ENCODE results near the gene KRTAP4-6.
"Not testable (repeated sequence)": the region's sequence is repeated elsewhere in the genome, so short reads cannot be mapped to it uniquely, and the experiment has no call there.

The KRTAP4-6 gene

DNA sequence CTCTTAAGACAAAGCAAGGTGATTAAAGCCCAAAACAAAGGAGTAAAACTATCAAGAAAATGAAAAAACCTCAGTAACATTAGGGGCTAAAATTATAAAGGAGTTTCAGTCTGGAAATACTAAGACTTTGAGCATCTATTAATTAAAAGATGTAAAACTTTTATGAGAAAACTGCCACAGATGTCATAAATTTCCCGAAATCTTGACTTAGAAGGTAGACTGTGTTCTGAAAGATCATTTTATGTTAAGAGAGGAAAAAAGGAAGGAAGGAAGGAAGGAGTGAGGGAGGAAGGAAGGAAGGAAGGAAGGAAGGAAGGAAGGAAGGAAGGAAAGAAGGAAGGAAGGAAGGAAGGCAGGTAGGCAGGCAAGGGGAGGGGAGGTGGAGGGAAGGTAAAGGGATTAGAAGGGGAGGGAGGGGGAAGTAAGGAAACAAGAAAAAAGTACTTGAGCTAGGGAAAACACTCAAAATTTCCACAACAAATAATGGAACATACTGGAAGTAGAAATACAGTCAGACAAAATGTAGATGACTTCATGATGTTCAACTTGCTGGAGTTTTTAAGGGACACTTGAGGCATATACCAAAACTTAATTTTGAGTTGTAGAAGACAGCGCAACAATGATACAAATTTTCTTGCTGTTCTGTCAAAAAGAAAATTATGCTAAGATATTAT lies 7.3 kb upstream of the KRTAP4-6 start:
- no peak for DNase-seq (ENCODE audit: low read depth)

DNA sequence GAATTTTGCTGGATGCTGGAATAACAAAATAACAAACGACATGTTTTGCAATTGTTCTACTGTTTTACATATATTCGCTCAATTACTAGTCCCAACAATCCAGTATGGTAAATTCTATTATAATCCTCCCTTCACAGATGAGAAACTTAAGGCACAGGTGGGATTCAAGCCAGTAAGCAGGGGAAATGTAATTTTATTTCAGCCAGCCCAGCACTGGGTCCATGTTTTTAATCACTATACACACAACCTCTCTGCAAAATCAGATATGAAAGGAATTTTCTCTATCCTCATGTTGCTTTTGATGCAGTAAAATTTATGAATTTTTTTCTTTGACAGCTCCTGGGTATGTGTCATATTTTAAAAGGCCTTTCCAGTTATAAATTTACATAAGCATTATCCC lies 4.9 kb upstream of the KRTAP4-6 start:
- DNase-seq (ENCODE audit: low read depth) = no peak

GRCh38 chr17:41144846-41145245 lies 4.5 kb upstream of the KRTAP4-6 start:
- DNase-seq (ENCODE audit: low read depth) = no peak

DNA sequence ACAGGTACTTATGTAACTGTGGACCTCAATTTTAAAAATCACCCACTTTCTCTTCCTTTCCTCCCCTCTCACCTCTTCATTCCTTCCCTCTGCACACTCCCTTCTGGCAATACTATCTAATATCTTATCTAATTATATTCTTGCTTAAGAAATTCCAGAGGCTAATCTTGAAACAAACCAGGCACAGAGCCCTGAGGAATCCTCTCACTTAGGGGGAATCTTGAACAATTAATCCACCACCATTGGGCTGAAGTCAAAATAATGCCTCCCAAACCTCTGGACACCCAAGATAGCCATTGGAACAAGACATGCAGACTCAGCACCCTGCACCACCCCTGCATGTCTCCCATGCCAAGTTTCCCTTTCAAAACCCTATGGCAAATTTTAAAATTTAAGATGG lies 1.0 kb upstream of the KRTAP4-6 start:
- no peak for DNase-seq (ENCODE audit: low read depth)

GRCh38 chr17:41139865-41140264 lies 479 bp downstream of the KRTAP4-6 start:
- not testable (repeated sequence) for DNase-seq (ENCODE audit: low read depth)

DNA sequence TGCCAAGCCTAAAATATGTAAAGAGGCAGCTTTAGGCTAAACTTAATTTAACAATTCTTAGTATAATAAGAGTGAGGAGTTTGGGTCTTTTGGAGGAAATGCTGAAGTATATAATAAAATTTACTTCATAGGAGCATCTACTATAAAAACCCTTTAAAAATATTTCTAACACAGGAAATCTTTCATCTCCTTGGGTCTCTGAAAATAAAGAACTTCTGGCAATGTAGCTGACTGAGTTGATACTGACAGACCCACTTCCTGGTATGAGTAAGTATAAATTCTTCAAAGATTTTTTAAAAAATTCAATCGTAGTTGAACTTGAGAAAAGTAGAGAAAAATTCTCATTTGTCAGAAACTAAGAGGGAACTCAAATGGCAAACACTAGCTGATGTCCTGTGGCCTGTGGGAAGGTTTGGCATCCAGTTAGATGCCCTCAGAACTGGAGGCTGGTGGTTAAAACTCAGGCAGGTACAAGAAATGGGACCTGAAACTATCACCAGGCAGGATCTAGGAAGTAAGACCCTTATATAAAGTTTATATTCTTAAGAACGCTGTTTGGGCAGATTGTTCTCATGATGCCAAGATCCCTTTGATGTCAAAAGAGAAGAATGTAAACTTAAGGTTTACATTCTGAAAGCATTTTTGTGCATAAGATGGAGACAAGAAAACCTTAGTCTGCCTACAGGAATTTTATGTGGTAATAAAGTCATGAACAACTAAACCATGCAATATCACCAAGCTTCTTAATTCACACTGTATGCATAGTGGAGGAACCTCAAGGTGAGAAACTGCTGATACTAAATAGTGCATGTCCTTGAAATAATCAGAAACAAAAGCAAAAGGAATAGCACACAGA lies 6.2 kb downstream of the KRTAP4-6 start:
- no peak for DNase-seq (ENCODE audit: low read depth)

DNA sequence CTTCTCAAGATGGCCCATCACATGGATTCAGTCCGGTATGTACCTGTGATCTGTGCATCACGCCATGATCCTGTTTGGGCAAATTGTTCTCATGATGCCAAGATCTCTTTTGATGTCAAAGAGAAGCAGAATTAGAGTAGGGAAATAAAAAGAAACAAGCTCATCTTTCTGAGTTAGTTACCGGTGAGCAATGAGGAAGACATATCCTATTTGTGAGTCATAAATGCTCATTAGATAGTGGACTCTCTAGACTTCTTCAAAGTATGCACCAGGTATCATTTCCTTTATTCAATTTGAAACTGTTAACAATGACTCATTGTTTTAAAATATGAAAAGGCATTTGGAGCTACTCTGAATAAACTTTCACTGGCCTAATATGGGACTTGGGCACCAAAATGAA lies 8.4 kb downstream of the KRTAP4-6 start:
- DNase-seq (ENCODE audit: low read depth) = no peak

- DNase-seq (ENCODE audit: low read depth) = no peak
Observed at GRCh38 chr17:41127371-41127770, 13.0 kb downstream of the KRTAP4-6 start.

GRCh38 chr17:41126412-41126811 lies 13.9 kb downstream of the KRTAP4-6 start:
- no peak for DNase-seq (ENCODE audit: low read depth)

DNA sequence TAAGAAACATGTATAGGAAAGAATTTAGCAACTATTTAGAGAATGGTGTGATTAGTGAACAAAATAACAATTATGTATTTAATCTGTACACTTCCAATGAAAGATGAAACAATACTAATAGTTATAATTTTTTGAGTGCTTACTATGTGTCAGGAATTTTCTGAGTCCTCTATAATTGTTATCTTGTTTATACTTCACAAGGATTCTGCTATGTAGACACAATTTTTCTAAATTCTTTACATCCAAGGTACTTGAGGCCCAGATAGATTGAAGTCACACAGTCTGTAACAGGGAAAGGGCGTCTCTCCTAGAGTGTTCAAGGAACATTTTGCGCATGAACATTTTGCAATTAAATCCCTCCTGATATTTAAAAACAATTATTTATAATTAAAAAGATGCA lies 15.3 kb downstream of the KRTAP4-6 start:
- no peak for DNase-seq (ENCODE audit: low read depth)

DNA sequence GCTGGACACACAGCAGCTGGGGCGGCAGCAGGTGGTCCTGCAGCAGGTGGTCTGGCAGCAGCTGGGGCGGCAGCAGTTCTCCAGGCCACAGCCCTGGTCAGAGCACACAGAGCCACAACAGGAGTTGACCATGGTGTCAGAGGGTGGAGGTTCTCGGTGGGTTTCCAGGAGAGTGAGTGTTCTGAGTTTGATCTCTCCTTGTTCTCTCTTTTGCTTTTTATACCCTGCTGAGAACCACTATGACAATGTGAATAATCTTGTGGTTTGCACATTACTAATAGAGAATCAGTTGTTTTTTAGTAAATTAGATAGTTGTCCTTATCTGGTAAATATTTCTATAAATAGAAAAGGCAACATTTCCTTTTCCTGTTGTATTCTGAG lies 16.4 kb downstream of the KRTAP4-6 start, which contains the start of gene KRTAP4-12:
TSS of gene KRTAP4-12 (minus strand) at position 192 of the 381 bp plus-strand sequence. CDS start at position 132, 60 bp downstream.
- not testable (repeated sequence) for DNase-seq (ENCODE audit: low read depth)

DNA sequence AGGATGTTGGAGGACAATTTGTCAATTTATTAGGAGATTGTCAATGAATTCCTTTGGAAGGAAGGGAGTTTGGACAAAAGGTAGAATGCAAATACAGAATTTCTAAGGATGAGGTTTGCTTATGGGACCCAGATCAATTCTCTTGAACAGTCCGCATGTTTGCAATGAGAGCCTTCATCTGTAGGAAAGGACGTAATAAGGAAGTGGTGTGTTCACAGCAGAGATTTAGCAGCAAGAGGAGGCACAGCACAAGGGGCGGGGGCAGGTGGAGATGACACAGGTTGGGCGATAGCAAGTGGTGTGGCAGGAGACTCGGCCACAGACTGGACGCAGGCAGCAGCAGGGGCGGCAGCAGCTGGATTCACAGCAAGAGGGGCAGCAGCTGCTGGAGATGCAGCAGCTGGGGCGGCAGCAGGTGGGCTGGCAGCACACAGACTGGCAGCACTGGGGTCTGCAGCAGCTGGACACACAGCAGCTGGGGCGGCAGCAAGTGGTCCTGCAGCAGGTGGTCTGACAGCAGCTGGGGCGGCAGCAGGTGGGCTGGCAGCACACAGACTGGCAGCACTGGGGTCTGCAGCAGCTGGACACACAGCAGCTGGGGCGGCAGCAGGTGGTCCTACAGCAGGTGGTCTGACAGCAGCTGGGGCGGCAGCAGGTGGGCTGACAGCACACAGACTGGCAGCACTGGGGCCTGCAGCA lies 16.9 kb downstream of the KRTAP4-6 start:
- DNase-seq (ENCODE audit: low read depth) = not testable (repeated sequence)

DNA sequence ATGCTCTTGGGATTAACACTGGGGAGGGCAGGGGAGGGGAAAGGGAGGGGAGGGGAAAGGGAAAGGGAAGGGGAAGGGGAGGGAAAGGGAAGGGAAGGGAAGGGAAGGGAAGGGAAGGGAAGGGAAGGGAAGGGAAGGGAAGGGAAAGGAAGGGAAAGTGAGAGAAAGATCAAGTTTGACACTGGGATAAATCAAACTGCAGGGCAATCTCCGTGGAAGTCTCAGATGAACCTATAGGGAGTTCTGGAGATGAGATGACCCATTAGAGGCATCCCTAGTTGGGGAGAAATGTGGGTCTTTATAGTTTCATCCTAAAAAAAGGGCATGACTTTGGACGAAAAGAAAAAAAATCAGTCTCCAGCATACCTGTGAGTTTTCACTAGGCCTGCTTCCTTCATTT lies 18.6 kb downstream of the KRTAP4-6 start:
- DNase-seq (ENCODE audit: low read depth) = no peak

DNA sequence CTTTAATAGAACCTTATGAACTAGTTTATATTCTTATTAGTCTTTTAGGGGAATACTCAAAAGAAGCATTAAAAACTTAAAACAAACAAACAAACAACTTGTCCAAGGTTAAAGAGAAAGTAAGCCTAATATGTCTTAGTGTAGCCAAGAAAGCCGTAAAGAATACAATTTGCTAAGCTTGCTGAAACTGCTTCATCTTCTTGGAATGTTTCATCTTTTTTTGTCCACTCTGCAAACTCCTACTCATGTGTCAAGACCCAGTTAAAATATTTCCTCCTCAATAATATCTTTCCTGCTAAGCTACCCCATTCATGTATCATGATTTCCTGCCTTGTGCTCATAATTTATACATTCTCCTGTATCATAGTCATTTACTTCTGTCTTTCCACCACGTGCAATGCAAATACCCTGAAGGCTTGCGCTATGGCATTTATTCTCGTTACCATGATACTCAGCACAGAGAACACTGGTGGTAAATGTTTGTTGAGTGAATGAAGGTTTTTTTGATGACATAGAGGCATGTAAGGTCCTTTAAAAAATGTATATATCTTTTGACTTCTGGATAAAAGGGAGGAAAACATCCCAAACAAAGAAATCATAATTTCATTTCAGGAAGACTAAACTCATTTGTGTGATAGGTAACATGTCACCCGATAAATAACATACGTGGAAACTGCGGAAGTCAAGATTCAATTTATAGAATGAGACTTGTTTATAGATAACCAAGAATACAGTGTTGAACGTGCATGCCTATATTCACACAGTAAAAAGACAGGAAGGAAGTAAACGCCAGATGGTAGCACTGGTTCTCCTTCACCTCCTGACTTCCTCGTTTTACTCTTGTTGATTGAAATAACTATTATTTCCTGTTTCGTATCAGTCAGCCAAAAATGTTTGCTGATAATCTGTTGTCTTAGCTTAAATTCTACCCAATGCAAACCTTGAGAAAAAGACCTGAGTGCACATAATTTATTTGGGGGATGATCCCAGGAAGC lies 20.4 kb downstream of the KRTAP4-6 start:
- DNase-seq (ENCODE audit: low read depth) = not testable (repeated sequence)

DNA sequence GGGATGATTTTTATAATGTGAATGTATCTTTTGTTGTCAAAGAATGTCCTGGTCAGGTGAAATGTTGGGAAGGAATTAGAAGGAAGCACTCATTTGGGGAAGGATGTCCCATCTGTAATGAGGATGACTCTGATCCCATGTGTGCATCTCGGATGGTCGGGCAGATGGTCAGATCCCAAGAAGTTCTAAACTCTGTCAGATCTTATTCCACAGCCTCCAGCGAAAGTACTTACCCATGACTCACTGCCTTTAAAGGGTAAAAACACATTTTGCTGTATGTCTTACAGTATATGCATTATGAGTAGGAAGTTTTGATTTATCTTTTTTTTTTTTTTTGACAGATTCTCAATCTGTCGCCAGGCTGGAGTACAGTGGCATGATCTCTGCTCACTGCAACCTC lies 21.6 kb downstream of the KRTAP4-6 start:
- no peak for DNase-seq (ENCODE audit: low read depth)

DNA sequence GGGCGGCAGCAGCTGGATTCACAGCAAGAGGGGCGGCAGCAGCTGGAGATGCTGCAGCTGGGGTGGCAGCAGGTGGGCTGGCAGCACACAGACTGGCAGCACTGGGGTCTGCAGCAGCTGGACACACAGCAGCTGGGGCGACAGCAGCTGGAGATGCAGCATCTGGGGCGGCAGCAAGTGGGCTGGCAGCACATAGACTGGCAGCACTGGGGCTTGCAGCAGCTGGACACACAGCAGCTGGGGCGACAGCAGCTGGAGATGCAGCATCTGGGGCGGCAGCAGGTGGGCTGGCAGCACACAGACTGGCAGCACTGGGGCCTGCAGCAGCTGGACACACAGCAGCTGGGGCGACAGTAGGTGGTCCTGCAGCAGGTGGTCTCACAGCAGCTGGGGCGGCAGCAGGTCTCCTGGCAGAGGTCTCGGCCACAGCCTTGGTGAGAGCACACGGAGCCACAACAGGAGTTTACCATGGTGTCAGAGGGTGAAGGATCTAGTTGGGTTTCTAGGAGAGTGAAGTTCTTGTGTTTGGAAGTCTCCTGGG lies 22.4 kb downstream of the KRTAP4-6 start, which contains the start of gene KRTAP4-11:
TSS of gene KRTAP4-11 (minus strand) at position 528 of the 541 bp plus-strand sequence. CDS start at position 470, 58 bp downstream.
- not testable (repeated sequence) for DNase-seq (ENCODE audit: low read depth)

DNA sequence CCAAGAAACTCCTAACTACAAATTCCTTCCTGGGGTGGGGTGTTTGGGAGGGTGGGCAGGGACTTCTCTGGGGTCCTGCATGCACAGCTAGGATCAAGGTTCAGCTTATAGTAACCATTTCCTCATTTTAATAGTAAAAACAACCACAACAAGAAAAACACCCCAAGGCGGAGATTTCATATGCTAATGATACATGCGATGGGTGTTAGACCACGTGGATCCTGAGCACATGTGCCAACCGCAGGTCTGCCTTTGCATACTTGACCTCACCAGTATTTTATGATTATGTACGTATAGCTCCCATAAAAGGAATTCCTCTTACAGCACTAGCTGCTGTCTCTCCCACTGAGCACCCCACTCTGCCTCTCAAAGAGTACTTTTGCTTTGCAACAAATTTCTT lies 24.0 kb downstream of the KRTAP4-6 start:
- DNase-seq (ENCODE audit: low read depth) = no peak

DNA sequence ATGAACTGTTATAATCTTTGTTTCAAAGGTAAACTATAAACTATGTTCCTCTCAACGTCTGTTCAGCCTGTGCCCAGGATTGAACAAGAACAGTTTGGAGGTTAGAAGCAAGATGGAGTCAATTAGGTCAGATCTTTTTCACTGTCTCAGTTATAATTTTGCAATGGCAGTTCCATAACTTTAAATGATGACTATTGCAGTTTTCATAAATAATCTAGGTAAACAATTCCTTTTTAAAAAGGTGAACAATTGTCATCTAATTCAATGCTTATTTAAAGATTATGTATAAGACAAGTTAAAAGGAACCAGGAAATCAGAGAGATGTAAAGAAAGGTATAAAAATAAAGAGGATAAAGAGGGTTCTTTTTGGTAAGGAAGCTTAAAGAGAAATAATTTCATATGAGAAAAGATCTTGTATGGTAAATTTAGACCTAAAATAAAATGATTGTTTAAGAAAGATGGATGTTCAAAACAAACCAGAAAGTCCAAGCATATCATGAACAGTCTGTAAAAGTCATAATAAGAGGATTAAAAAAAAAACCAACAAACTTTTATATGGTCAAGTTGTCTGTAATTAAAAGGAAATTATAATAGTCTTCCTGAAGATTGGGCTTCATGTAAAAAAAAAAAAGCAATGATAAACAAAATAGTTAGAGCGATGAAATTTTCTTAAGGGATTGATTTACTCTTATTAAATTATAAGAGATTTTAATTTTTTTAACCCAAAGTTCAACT lies 29.0 kb downstream of the KRTAP4-6 start:
- no peak for DNase-seq (ENCODE audit: low read depth)

DNA sequence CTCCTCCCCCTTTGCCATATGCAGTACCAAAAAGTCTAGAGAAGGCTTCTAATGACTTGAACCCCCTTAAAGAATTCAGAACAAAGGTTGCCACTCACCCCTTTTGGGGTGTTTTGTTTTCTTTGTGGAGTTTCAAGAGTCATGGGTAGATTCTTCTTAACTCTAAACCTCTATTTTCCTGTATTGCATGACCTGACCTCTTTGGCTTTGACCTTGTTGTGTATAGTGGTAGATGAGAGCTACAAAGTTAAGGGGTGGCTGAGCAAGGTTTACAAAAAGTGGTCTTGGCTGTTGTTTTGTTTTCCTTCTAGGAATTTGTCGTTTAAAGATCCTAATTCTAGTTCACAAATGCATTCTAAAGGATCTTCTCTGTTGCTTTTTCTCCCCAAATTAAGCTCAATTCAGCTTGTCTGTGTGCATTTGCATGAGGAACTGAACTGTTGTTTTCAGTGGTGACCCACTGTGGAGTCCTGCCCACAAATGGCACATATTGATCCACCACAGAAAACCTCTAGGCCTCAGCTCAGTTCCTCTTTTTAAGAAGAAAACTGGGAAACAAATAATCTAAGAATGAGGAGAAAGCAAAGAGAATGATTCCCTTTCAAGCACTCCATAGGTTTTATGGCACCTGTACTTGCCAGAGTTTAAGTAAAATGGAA lies 31.5 kb downstream of the KRTAP4-6 start:
- not testable (repeated sequence) for DNase-seq (ENCODE audit: low read depth)

DNA sequence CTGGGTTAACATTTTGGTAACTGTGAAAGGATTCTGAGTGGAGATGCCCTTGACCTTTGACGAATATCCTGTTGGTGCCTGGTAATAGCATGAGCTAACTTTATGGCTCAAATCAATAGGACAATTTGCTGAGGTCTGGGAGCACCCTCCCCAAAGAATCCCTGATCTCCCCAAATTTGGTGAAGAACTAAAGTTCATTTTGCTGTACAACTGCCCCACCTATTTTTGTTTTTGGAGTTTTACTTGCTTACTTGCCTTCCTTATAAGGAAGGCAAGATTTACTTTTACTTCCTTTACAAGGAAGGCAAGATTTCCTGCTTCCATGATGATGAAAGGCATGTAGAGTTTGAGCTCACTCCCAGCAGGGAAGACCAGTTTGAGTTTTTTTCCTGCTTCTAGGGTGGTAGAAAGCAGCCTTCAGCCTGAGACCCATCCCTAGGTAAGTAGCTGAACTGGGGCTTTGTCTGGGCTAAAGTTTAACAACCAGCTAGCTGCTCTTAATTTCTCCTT lies 32.3 kb downstream of the KRTAP4-6 start:
- no peak for DNase-seq (ENCODE audit: low read depth)
